NCI-H2029 (cell line): ENCODE data around the gene ACOT12.
A peak's percentile ranks its signal among the peaks of the same experiment; 100 is the strongest.
"Not testable (repeated sequence)": the region's sequence is repeated elsewhere in the genome, so short reads cannot be mapped to it uniquely, and the experiment has no call there.

Experiments
- DNase-seq: peaks from one replicate; lab custom pipeline; 2025; lab: John Stamatoyannopoulos, UW

ACOT12 gene

DNA sequence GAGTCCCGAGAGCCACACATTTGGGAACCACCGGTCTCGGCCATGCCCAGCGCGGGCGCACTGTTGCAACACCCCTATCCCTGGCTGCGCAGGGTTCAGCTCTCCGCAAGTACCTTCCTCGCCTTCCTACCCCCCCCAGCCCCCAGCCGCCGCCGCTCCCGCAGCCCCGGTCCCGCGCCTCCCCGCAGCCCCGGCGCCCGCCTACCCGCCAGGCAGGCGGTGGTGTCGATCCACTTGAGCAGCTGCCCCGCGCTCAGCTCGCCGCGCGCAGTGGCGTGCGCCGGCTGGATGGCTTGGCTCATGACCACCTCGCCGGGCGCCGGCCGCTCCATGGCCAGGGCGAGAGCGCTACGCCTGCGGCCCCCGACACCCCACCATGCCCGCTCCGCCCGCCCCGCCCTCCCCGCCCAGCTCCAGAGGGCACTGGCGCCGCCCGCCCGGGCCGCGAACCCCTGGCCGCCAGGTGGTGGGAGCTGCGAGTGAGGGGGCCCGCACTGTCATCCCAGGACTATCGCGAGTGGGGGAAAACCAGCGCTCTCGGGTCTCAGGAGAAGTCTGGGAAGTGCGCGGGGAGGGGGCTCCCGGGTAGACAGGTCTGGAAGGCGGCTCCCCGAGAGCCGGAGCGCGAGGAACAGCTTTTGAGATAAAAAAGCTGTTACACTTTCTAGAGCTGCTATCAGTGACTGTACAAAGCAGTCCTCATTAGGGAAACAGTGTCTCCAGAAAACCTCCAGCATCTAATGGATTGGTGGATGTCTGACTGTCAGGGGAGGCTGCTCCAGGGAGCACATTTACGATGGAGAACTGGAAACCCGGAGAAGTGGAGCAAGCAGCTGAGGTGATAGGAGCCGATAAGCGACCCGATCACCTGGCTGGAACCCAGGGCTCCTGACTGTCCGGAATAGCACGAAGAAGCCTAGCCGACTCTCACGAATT is at the start of gene ACOT12:
ACOT12 (minus strand) TSS at position 352 of the 936 bp plus-strand sequence; CDS start at position 332, 20 bp downstream.
- no peak for DNase-seq

DNA sequence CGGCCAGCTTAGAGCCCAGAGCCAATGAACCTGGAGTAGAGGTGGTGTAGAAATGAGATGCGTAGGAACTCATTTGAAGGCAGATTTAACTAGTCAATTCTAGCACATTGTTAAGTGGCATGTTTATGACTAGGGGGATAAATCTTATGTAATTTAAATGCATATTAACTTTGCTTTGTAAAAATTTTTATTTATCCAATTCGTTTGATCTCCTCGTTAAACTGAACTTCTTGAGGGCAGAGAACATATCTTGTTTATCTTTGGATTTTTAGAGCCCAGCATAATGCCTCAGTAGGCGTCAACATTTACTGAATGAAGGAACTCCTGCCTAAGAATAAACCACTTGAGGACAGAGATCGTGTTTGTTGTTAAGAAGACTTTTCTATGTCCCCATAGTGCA is 41.1 kb upstream of the ACOT12 start:
- DNase-seq = no peak

DNA sequence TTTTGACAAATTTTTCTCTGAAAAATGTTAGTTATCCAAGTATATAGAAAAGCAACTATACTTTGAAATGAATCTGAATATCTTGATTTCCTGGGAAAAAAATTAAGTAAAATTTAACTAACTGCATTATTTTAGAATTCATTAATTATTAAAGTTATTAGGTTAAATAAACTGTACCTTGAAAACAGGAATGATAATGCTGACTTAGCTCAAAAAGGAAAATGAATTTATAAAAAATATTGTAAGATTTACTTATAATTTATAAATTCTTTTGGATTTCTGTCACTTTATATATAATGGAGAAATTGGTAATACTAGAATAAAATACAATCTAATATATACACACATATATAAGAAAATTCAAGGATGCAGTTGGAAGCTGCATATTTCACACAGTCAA is 36.1 kb upstream of the ACOT12 start:
- DNase-seq = no peak

DNA sequence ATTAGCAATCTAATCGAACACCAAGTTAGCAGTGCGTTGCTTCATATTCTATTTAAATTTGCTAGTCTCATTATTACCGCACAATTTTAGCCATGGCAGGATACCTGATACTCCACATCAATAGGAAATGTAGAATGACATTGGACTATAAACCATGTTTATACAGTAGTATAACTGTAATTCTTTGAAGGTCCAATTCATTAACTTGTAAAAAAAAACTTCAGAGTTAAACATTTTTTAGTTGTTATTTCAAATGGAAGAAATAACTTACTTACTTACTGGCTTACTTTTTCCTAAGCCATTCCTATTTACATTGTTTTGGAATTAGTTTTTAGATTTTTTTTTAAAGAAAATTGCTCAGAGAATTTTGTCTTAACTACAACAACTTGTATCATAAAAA is 35.4 kb upstream of the ACOT12 start:
- DNase-seq = no peak

DNA sequence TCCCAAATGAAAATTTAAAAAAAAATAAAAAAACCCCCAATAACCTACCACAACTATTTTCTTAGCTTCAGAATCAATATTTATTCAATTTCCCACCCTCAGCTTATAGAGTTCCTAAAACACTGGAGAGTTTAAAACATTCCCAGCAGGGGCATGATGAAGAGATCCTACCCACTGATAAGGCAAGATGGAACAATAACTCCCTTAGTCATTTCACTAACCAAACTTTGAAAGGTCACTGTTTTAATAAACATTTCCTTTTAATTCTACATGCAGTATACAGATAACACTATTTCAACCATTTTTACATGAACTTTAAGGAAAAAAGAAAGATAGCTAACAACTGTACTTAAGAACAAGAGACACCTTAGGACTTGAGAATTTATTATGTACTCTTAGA is 34.9 kb upstream of the ACOT12 start:
- no peak for DNase-seq

DNA sequence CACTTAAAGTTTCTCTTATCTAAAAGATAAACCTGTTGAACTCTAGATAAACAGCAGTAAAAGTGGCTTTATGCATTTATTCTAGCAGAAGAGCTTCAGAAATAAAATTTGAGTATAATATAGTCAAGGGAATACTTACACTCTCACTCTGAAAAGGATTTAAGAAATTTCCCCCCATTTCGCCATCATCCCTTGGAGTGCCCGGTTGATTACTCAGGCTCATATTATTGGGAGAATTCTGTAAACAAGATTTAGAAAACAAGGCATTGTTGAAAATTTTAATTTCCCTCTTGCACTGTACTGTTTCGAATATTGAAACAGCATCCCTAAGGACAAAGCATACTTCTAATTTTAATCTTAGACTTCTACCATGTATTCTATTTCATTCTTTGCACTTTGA is 34.5 kb upstream of the ACOT12 start:
- no peak for DNase-seq

DNA sequence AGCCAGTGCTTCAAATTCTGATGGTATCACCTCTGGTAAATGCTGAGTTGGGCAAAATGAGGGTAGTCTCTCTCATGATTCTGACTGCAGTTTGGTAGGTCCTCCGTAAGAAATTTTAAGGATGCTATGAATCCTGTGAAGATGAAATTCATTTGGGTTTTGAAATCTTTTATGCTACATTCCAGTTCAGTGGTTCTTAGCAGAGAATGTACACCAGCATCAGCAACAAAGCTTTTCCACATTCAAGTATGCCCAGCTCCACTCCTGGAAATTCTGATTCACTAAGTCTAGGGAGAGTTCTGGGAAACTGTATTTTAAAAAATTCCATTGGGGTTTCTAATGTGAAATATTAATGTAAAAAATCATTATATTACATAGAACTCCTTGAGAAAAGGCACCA is 33.6 kb upstream of the ACOT12 start:
- no peak for DNase-seq

DNA sequence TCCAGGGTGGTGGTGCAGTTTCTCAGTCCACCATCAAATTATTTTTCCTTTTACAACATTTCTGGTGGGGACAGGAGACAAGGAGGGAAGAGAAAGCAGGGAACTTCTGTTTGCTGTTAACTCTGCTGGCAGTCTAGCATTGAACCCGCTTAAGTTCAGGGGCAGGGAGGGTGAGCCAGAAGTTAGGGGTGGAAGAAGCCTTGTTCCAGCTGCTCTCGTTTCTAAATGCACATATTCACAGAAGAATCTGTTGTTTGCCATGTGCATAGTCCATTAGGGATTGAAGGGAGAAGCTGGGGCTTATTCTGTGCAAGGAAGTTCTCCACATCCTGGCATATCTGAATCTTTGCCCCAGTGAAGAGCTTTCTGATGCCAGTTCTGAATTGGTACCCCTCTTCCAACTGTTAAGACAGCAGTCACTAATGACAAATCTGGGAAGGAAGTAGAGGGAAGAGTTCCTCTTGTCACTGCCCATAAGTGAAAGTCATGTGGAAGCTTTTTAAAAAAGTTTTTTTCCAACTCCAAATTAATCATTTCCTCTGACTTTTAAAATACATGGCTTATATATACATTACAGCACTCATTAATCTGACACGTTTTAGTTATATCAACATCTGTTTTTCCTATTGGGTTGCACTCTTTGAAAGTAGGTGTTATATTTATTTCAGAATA is 32.6 kb upstream of the ACOT12 start:
- no peak for DNase-seq

DNA sequence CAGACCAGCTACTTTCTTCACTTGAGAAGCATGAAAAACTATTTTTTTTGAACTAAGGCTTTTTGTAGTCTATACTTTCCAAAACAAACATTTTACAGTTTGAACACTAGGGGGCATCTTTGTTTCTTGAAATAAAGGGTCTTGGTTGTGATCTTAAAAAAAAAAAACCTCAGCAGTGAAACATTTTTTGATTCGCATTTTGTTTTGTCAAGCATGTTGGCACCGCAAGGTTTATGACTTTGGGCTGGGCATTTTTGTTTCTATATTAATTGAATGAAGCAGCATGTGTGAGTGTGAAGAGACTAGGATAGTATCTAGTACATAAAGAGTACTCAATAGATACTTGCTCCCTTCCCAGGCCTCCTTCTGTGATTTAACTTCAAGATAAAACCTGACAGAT is 31.6 kb upstream of the ACOT12 start:
- DNase-seq = peak; percentile 15

DNA sequence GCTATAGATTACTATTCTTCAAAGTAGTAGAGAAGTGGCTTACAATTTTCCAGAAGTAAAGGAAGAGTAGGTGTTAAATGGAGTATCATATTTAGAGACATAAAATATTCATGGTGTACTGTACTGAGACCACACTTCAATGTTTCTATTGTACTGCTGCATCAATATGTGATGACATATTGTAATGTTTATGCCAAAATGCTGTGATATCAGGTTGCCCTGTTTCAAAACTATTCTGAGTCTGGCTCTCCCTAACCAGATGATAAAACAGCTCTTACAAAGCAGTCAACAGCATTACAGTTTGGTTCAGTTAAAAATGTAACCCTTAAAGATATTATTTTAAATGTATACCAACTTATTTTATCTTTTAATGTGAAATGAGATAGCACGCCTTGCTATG is 30.8 kb upstream of the ACOT12 start:
- no peak for DNase-seq

DNA sequence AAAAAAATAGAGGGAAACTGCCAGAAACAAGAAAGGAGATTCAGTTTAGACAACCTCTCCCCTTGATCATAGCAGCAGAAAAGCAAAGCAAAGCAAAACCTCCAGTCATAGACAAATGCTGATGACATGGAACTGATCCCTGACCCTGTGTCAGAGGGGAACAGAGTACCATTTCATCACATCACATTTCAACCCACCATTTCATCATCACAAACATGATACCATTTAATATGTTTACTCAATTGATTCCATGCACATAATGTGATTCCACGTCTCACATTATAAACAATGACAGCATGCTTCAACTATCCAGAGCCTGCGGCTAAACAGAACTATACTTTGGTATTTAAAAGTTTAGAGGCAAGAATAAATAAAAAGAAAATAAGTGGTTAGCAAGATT is 28.7 kb upstream of the ACOT12 start:
- no peak for DNase-seq

DNA sequence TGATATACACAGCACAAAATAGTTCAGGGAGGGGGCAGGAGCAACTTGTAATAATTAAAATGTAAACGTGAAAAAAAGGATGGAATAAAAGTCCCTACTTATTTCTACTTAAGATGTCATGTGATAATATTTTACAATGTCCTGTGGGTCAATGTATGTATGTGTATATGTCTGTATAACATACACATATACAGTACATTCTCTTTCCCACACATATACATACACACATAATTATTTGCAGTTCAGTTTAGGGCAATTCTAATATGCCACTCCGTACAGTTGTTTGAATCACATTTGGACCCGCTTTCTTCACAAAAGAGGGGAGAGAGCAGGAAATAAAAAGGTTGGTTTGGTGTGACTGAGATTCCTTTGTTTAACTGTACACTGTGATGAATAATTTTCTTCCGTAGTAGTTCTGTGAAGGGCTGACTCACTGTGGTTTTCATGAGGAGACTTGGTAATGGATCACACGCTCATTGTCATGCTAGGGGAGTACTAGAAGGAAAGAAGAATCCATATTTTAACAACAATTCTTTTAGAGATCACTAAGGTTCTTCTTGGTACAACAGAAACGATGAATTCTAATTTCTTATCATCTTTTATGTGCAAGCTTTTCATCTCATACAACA is 26.2 kb upstream of the ACOT12 start:
- DNase-seq = no peak

DNA sequence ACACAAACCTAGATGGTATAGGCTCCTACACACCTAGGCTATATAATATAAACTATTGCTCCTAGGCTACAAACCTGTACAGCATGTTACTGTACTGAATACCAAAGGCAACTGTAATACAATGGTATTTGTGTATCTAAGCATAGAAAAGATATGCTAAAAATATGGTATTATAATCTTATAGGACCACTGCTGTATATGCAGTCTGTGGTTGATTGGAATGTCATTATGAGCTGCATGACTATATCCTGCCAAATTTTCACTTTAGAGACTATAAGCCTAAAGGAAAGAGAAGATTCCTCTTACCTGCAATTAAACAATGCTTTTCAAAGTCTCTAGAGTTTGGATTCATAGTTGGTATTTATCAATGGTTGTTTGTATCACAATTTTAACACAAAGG is 24.7 kb upstream of the ACOT12 start:
- DNase-seq = no peak

DNA sequence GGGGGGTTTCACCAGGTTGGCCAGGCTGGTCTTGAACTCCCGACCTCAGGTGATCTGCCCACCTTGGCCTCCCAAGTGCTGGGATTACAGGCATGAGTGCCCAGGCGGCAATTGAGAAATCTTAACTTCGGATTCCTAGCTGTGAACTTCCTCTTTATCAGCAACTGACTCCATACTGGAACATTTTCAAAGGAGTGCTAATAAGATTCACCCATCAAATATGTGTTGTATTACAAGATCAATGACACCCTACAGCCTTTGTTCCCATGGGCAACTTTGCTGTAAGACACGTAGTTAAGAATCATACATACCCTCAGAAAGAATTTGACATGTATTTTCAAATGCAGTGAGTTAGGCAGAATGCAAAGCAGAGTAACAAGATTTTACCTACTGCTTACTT is 23.1 kb upstream of the ACOT12 start:
- DNase-seq = no peak

DNA sequence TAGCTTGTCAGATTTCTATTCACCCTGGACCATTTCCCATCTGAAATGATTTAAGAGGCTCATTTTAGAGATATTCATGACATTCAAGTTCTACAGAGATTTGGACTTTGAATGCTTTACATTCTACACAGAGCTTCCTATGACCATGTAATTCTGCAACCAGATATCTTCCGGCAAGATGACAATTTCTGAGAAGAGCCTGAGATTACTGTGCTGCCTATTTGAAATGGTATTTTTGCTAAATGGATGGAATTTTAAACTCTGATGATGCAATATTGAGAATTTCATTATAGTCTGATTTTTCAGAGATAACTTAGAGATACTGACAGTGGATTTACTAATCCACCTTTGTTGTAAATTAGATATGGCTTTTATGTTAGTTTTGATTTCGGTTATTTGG is 16.0 kb upstream of the ACOT12 start:
- DNase-seq = no peak

DNA sequence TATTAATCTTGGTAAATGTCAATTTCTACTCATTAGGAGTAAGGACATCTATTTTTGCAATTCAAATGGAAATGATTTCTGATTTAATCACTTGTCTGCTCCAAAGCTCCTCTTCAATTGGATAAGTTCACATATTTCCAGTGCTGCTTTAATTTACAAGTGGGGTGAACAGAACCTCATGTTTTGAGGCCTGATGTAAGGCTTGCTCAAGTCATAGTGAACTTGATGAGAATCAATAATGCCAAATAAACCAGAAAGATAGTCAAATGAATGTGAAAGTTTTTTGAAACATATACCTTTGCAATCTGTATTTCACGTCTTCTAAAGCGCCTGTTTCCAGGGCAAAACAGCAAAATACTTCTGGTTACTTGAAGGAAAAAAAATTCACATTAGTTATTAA is 15.4 kb upstream of the ACOT12 start:
- no peak for DNase-seq

DNA sequence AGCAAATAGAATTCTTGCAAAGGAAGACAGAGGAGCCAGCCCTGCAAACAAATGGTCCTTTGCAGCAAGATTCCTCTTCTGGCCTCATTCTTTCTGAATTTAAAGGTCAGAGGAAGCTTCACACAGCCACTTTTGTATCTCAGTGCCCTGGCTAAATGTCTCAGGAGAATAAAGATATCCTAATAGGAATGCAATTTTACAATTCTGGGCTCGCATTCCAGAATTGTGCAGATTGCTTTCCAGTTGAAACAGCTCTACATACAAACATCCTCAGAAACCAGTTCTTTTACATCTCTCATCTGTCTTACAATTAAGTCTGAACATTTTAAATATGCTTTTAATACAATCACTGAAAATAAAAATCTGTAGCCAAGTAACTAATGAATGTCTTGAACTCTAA is 14.6 kb upstream of the ACOT12 start:
- no peak for DNase-seq

DNA sequence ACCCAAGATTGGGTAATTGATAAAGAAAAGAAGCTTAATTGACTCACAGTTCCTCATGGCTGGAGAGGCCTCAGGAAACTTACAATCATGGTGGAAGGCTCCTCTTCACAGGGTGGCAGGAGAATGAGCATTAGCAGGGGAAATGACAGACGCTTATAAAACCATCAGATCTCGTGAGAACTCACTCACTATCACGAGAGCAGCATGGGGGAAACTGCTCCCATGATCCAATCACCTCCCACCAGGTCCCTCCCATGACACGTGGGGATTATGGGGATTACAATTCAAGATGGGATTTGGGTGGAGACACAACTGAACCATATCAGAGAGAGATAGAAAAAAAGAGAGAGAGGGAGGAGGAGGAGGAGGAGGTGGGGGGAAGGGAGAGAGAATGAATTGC is 13.9 kb upstream of the ACOT12 start:
- not testable (repeated sequence) for DNase-seq

DNA sequence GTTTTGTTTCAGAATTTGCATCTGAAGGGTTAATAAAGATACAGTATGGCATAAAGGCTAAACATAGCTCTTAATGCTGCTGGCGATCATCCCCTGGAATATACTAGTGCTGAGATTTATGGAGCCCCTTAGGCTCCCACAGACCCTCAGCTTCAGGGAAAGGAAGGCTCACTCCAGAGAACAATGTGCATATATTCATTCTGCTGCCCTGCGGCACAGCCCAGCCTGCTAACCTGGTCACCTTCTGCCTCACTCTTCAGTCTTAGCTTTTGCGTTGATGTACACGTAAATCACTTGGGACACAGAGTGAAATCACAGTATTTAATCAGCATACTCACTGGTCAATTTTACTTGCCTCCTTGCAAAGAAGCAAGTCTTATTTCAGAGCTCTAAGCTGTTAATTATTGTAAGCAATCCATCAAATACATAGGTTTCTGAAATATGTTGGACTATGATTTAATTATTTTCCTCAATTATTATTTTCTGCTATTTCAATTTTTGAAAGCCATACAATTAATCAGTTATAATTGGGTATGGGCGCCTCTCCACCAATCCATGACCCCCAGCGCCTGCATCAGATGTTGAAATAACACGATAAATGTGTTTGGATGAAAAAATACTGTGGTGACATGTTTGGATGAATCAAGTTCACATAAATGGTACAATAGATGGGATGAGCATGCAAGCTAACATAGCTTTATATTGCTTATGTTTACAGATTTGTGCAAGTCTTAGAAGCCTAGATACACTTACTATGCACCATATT is 11.4 kb upstream of the ACOT12 start:
- no peak for DNase-seq

DNA sequence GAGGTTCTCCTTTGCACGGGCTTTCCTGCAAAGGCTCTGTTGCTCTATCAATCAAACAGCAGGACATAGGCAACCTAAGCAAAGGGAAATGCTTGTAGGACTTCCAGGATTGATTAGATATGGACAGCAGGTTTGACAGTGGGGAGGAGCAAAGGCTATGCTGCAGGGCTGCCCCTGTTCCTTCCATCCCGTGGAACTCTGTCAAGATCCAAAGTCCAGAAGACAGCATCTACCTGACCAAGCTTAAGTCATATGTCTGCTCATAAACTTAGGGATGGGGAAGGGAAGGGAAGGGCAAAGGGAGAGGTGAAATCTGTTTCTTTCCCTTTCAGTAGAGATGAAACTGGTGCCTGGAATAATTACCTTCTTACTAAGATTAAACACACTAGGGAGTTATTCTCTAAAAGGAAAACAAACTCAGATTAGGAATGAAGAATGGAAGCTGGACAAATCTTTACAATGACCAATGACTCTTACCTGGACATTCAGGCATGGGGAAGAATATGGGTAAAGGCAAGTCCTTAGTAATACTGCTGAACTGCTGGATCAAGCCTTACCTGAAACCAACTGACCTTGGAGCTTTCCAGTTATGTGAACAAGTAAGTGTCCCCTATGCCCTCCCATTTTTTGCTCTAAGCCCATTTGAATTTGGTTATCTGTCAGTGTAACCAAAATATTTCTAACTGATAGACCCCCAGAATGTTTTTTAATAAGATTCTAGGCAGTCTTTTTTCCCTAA is 8.4 kb upstream of the ACOT12 start:
- DNase-seq = no peak

DNA sequence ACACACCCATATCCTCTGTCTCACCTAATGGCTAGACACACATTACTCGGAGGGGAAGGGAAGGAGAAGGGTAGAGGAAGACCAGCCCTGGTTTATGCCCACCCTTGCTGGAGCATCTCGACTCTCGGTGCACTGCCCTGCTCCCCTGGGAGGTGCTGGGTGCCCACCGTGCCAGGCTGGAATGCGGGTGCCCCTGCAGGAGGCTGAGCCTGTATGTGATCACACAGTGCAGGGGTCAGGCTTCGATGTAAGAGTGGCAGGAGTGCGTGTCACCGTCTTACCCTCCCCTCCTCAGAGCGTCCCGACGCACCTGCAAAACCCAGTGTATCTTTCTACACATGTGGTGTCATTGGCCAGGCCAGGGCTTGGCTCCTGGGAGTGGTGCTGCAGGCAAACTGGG is 7.3 kb upstream of the ACOT12 start:
- no peak for DNase-seq

DNA sequence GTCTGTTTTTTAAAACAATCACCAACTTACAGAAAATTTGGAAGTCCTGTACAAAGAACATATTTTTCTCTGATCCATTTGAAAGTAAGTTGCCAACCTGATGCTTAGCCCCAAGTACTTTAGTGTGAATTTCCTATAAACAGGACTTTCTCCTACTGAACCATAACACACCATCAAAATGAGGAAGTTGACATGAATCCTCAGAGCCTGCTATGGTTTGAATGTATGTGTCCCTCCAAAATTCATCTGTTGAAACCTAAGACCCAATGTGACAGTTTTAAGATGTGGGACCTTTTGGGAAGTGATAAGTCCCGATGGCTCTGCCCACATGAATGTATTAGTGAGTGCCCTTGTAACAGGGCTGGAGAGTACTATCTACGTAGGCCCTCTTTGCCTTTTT is 6.4 kb upstream of the ACOT12 start:
- DNase-seq = no peak
